Vagina (tissue), 2 donors: Measurements from ENCODE around the gene CYP26A1. TPM values are rescaled to one million over a fixed set of nuclear protein-coding genes. Genes with fewer than 3 reads are reported as not detected.

Experiments used
- DNase-seq, 2 donors: peaks; one replicate each; pipeline ENCODE4 v3.0.0-alpha.2; 2017; ENCODE audit errors: extremely low spot score in 2 of 2
- H3K27ac ChIP-seq: fragments of 200-600 bp; sonication (generic); one replicate; pipeline ENCODE4 v1.5.1; 2019
- H3K27me3 ChIP-seq: fragments of 200-600 bp; sonication (generic); one replicate; pipeline ENCODE4 v1.5.1; 2019
- H3K36me3 ChIP-seq, 2 donors: fragments of 200-600 bp; sonication (generic); one replicate each; pipeline ENCODE4 v1.5.1; 2017 to 2019
- H3K4me1 ChIP-seq: fragments of 200-600 bp; sonication (generic); one replicate; pipeline ENCODE4 v1.5.1; 2019
- H3K4me3 ChIP-seq, 2 donors: fragments of 200-600 bp; sonication (generic); 1 replicate in 1 of 2; 2 replicates in 1 of 2; pipeline ENCODE4 v1.5.1; 2016 to 2019
- H3K9me3 ChIP-seq: fragments of 200-600 bp; sonication (generic); one replicate; pipeline ENCODE4 v1.5.1; 2019
- CTCF ChIP-seq, 3 experiments: fragments of 450-650 bp in 2 of 3; fragments of 200-600 bp in 1 of 3; sonication (generic) in 1 of 3; IDR thresholded peaks; one replicate each; pipeline ENCODE4 v1.5.1; 2017 to 2019; ENCODE audit warnings: antibody characterized with exemption in 3 of 3, mild to moderate bottlenecking in 2 of 3, moderate library complexity in 2 of 3
- POLR2A ChIP-seq, 2 donors: fragments of 450-650 bp; IDR thresholded peaks; one replicate each; pipeline ENCODE4 v1.6.1; 2017; ENCODE audit warnings: antibody characterized with exemption in 2 of 2, mild to moderate bottlenecking in 2 of 2, moderate library complexity in 2 of 2
- POLR2AphosphoS5 ChIP-seq, 2 donors: sonication (generic); formaldehyde crosslinking; IDR thresholded peaks; one replicate each; pipeline ENCODE4 v1.9.0; 2017; ENCODE audit warnings: antibody characterized with exemption in 2 of 2, mild to moderate bottlenecking in 2 of 2, low read depth in 1 of 2; ENCODE audit not compliant: insufficient read depth in 1 of 2
- intact Hi-C: fragments of 100-400 bp; cut with DNase I; formaldehyde crosslinking; loops from one replicate; pipeline ENCODE4 v1.15.1; 2023
- total RNA-seq: library from RNA; depleted of rRNA; stranded (reverse); fragments of >200 nt; gene quantifications from one replicate; pipeline ENCODE4 v1.2.3, GENCODE V29; 2016

The CYP26A1 gene
- total RNA-seq, 1 donor from 2014 or later = not detected

DNA sequence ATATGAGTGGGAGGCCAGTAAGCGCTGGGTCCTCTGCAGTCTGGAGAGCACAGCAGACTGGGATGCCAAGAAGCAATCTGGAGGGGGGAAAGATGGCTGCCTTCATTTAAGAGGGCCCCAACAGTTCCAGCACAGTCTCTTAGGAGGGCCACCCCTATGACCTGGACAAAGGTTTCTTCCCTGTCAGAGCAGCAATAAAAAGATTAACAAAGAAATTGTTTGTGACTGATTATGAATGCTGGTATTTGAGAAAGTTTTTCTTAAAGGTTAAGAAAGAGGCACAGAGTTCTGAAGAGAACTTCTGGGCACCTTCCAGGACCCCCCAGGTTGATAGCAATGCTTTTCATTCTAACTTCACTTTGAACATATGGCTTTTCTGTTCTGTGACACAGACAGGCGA is 52.3 kb downstream of the CYP26A1 start:
- Histone ChIP-seq H3K4me3 (no peak overlapping the region), H3K27ac (no peak overlapping the region), H3K36me3 (no peaks in the 10 kb centered on the region), H3K4me1 (no peaks in the 10 kb centered on the region), H3K9me3 (no peaks in the 10 kb centered on the region), H3K27me3 (no peaks in the 10 kb centered on the region)
- DNase-seq = no peak
- intact Hi-C loops = no loop called here
- TF ChIP-seq POLR2A (IDR thresholded peaks at IDR 0.05) (no peak), CTCF (IDR thresholded peaks at IDR 0.05) (no peak), POLR2AphosphoS5 (IDR thresholded peaks at IDR 0.05; ENCODE audit: insufficient read depth in 1 of 2, low read depth in 1 of 2) (no peak)

DNA sequence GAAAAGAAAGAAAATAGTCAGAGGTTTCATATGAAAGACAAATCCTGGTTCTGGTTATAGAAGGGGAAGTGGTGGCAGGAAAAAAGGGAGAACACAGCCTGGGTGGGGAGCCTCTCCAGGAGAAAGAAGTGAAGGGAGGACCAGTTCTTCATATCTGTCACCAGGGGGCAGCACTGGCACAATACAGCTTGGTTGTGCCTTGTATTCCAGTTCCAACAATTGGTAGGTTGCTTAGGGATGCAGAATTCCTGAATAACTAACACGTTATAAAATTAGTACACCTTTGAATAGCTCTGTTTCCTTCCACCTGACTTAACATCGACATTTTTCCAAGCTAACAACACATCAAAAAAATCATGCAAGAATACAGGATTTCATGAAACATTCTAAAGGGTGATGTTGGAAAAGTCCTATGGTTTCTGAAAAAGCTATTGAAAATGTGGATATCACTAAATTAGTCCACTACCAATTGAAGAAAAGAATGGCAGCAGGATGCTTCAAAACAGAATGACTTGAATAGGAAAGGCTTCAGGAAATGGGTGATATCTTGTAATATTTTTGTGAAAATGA is 52.9 kb downstream of the CYP26A1 start:
- H3K27ac ChIP-seq = no peak overlapping the region
- no peaks in the 10 kb centered on the region for H3K36me3 ChIP-seq
- intact Hi-C loops = no loop called here
- no peaks in the 10 kb centered on the region for H3K4me1 ChIP-seq
- no peaks in the 10 kb centered on the region for H3K27me3 ChIP-seq
- H3K9me3 ChIP-seq = no peaks in the 10 kb centered on the region
- DNase-seq = no peak
- H3K4me3 ChIP-seq = no peak overlapping the region
- TF ChIP-seq POLR2AphosphoS5 (IDR thresholded peaks at IDR 0.05; ENCODE audit: insufficient read depth in 1 of 2, low read depth in 1 of 2) = no peak
- TF ChIP-seq POLR2A (IDR thresholded peaks at IDR 0.05) = no peak
- no peak for TF ChIP-seq CTCF (IDR thresholded peaks at IDR 0.05)

Other genes starting within 250 kb of the CYP26A1 start
- gene EXOC6, start 225.4 kb upstream of the CYP26A1 start, total RNA-seq = 9.3 TPM
- gene CYP26C1, start 13.1 kb upstream of the CYP26A1 start, total RNA-seq = not detected